ENCODE data around the gene FNDC8.
"Not testable (repeated sequence)": the region's sequence is repeated elsewhere in the genome, so short reads cannot be mapped to it uniquely, and the experiment has no call there.

- TF ChIP-seq, protein P1, sequence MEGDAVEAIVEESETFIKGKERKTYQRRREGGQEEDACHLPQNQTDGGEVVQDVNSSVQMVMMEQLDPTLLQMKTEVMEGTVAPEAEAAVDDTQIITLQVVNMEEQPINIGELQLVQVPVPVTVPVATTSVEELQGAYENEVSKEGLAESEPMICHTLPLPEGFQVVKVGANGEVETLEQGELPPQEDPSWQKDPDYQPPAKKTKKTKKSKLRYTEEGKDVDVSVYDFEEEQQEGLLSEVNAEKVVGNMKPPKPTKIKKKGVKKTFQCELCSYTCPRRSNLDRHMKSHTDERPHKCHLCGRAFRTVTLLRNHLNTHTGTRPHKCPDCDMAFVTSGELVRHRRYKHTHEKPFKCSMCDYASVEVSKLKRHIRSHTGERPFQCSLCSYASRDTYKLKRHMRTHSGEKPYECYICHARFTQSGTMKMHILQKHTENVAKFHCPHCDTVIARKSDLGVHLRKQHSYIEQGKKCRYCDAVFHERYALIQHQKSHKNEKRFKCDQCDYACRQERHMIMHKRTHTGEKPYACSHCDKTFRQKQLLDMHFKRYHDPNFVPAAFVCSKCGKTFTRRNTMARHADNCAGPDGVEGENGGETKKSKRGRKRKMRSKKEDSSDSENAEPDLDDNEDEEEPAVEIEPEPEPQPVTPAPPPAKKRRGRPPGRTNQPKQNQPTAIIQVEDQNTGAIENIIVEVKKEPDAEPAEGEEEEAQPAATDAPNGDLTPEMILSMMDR (IDR thresholded peaks at IDR 0.05; ENCODE audit: insufficient read depth, low read length, poor library complexity, severe bottlenecking) = not testable (repeated sequence)
- not testable (repeated sequence) for TF ChIP-seq EZH2phosphoT487 (conservative IDR thresholded peaks at IDR 0.05; ENCODE audit: low read length)
Observed at GRCh38 chr17:35110791-35111190, 10.6 kb upstream of the FNDC8 start.
